ENCODE data around the gene TMPRSS15.

- no peak for TF ChIP-seq CTCF (IDR thresholded peaks at IDR 0.05 in 4 of 5, conservative IDR thresholded peaks at IDR 0.05 in 1 of 5)
- no peak for TF ChIP-seq POLR2A (IDR thresholded peaks at IDR 0.05)
Measured at GRCh38 chr21:18268906-18269305, 134.7 kb downstream of the TMPRSS15 start.

All from gastrocnemius medialis (tissue), 4 donors.